Spleen (tissue), 11 donors: ENCODE results near the gene ADGRF3. TPM values are rescaled to one million over a fixed set of nuclear protein-coding genes. Genes with fewer than 3 reads are reported as not detected.

ENCODE experiments used
- DNase-seq: peaks from one replicate; pipeline ENCODE4 v3.0.0-alpha.2; 2020
- H3K27ac ChIP-seq, 8 donors: fragments of 200-600 bp; sonication (generic) in 7 of 8; 1 replicate in 4 of 8; 2 replicates in 4 of 8; pipeline versions ENCODE4 v1.5.0 to v1.8.0; 2016 to 2021; ENCODE audit warnings: inconsistent platforms in 4 of 8, mild to moderate bottlenecking in 4 of 8, moderate library complexity in 1 of 8
- H3K27me3 ChIP-seq, 7 donors: fragments of 200-600 bp; sonication (generic) in 6 of 7; replicated peaks in 1 of 7; 1 replicate in 4 of 7; 2 replicates in 3 of 7; pipeline versions ENCODE4 v1.5.0 to v1.8.0; 2016 to 2021; ENCODE audit warnings: inconsistent platforms in 3 of 7, mild to moderate bottlenecking in 1 of 7
- H3K36me3 ChIP-seq, 6 donors: fragments of 200-600 bp; sonication (generic) in 5 of 6; 1 replicate in 4 of 6; 2 replicates in 2 of 6; pipeline versions ENCODE4 v1.5.0 to v1.8.0; 2016 to 2021; ENCODE audit warnings: inconsistent platforms in 2 of 6
- H3K4me1 ChIP-seq, 6 donors: fragments of 200-600 bp; sonication (generic) in 5 of 6; 1 replicate in 3 of 6; 2 replicates in 3 of 6; pipeline versions ENCODE4 v1.5.0 to v1.8.0; 2016 to 2021; ENCODE audit warnings: inconsistent platforms in 3 of 6
- H3K4me3 ChIP-seq, 8 donors: fragments of 200-600 bp; sonication (generic) in 7 of 8; 1 replicate in 4 of 8; 2 replicates in 4 of 8; pipeline versions ENCODE4 v1.5.0 to v1.8.0; 2016 to 2021; ENCODE audit warnings: inconsistent platforms in 4 of 8, mild to moderate bottlenecking in 4 of 8, moderate library complexity in 2 of 8
- H3K9me3 ChIP-seq, 8 donors: fragments of 200-600 bp; sonication (generic) in 7 of 8; 1 replicate in 4 of 8; 2 replicates in 4 of 8; pipeline versions ENCODE4 v1.5.0 to v1.8.0; 2016 to 2021; ENCODE audit warnings: inconsistent platforms in 4 of 8
- CTCF ChIP-seq, 11 experiments: fragments of 200-600 bp in 7 of 11; fragments of 450-650 bp in 4 of 11; sonication (generic) in 4 of 11; IDR thresholded peaks in 8 of 11; conservative IDR thresholded peaks in 3 of 11; 1 replicate in 7 of 11; 2 replicates in 4 of 11; pipeline versions ENCODE4 v1.4.0 to v1.8.0; 2016 to 2021; ENCODE audit warnings: antibody characterized with exemption in 11 of 11, inconsistent platforms in 4 of 11, mild to moderate bottlenecking in 1 of 11
- POLR2A ChIP-seq, 3 donors: fragments of 450-650 bp; IDR thresholded peaks; one replicate each; pipeline ENCODE4 v1.5.1; 2017; ENCODE audit warnings: antibody characterized with exemption in 3 of 3, mild to moderate bottlenecking in 1 of 3
- POLR2AphosphoS5 ChIP-seq, 3 donors: sonication (generic); formaldehyde crosslinking; IDR thresholded peaks; one replicate each; pipeline ENCODE4 v1.5.1; 2017; ENCODE audit warnings: antibody characterized with exemption in 3 of 3
- WGBS, 5 donors: extraction: QIAGEN DNeasy Blood & Tissue Kit in 3 of 5; methylation state at CpG; one replicate each; pipeline versions ENCODE4 v1.1.5 to v1.1.7; 2013 to 2018; 5-methylcytosine and 5-hydroxymethylcytosine counted together
- intact Hi-C: fragments of 100-400 bp; cut with DNase I; formaldehyde crosslinking; loops from one replicate; pipeline ENCODE4 v1.15.0; 2023; ENCODE audit warnings: low total_unique reads
- polyA plus RNA-seq, 3 donors: library from polyadenylated mRNA; stranded (reverse); fragments of 200-250 nt; gene quantifications; one replicate each; pipeline ENCODE4 v1.2.1, GENCODE V29; 2013
- total RNA-seq, 7 donors: library from RNA; depleted of rRNA in 3 of 7; stranded (reverse); fragments of >200 nt in 3 of 7; fragmentation: NEBNext Ultra II Directional in 4 of 7; extraction: Animal tissue kit (Norgen Biotek cat#: 25700) in 4 of 7; gene quantifications; one replicate each; pipeline versions ENCODE4 v1.1.0 to v1.2.1, GENCODE V29; 2016 to 2021
- donor health status: healthy with polysubstance abuse.
- donor health status: DM: no; HTN: no; CAD: no; lungs with moderate emphysema.
- donor health status: DM: no; HTN: no; CAD: no.
- donor health status: Bipolar disorder and iron deficiency.
- donor health status: healthy.
- donor health status: DM: no; HTN: no; CAD: no.
- donor health status: DM: yes; HTN: yes; CAD: no.

The ADGRF3 gene
- total and polyA plus RNA-seq, 10 donors = 0.15 to 6.2 (median 0.63) TPM

- Histone ChIP-seq H3K9me3 (no peaks in the 10 kb centered on the region), H3K36me3 (peaks cover 0 to 3% (median 0%) of the 10 kb centered on the region in 6 donors)
- TF ChIP-seq POLR2AphosphoS5 (IDR thresholded peaks at IDR 0.05) = no peak
- TF ChIP-seq CTCF (IDR thresholded peaks at IDR 0.05 in 8 of 11, conservative IDR thresholded peaks at IDR 0.05 in 3 of 11) = no peak
- no peak for TF ChIP-seq POLR2A (IDR thresholded peaks at IDR 0.05)
These were observed 4.9 kb upstream of the ADGRF3 start for GRCh38 chr2:26351375-26352090.

GRCh38 chr2:26349690-26350089 is 3.1 kb upstream of the ADGRF3 start:
- Histone ChIP-seq H3K4me1 (peaks cover 15 to 61% (median 24%) of the 10 kb centered on the region in 6 donors), H3K9me3 (no peaks in the 10 kb centered on the region), H3K27me3 (no peaks in the 10 kb centered on the region), H3K4me3 (no peak overlapping the region), H3K36me3 (no peaks in the 10 kb centered on the region), H3K27ac (no peak overlapping the region)
- 81 to 97% (median 91%) methylated on average over 3 of the region's 3 CpGs for WGBS, 5 donors
- TF ChIP-seq POLR2AphosphoS5 (IDR thresholded peaks at IDR 0.05) (no peak), CTCF (IDR thresholded peaks at IDR 0.05 in 8 of 11, conservative IDR thresholded peaks at IDR 0.05 in 3 of 11) (no peak), POLR2A (IDR thresholded peaks at IDR 0.05) (no peak)
- DNase-seq = no peak
- intact Hi-C loops = no loop called here

More at GRCh38 chr2:26351375-26352090, 4.9 kb upstream of the ADGRF3 start:
- Histone ChIP-seq H3K27me3 (no peaks in the 10 kb centered on the region), H3K27ac (no peak overlapping the region), H3K4me3 (no peak overlapping the region), H3K4me1 (peaks cover 11 to 54% (median 19%) of the 10 kb centered on the region in 6 donors)
- WGBS, 5 donors = 96 to 98% (median 96%) methylated on average over 10 of the region's 10 CpGs
- intact Hi-C loops = no loop called here
- DNase-seq = no peak

GRCh38 chr2:26347286-26347865 is 787 bp upstream of the ADGRF3 start:
- 17 to 30% (median 21%) methylated on average over 5 of the region's 5 CpGs for WGBS, 5 donors
- H3K4me3 ChIP-seq = peak overlapping the region; percentile 80 to 99 (median 90)
- TF ChIP-seq POLR2AphosphoS5 (IDR thresholded peaks at IDR 0.05) (no peak), POLR2A (IDR thresholded peaks at IDR 0.05) (no peak), CTCF (IDR thresholded peaks at IDR 0.05 in 8 of 11, conservative IDR thresholded peaks at IDR 0.05 in 3 of 11) (no peak)
- H3K4me1 ChIP-seq = peaks cover 21 to 60% (median 33%) of the 10 kb centered on the region in 6 donors
- H3K27me3 ChIP-seq = no peaks in the 10 kb centered on the region
- intact Hi-C loops = no loop called here
- no peaks in the 10 kb centered on the region for H3K36me3 ChIP-seq
- H3K9me3 ChIP-seq = no peaks in the 10 kb centered on the region
- DNase-seq = no peak
- H3K27ac ChIP-seq = peak overlapping the region; percentile 89 to 97 (median 95)
